Measurements from ENCODE around the gene GOLT1A. TPM values are rescaled to one million over a fixed set of nuclear protein-coding genes. Genes with fewer than 3 reads are reported as not detected.

Gene GOLT1A
- total and polyA plus RNA-seq, 2 of the 8 experiments (the other 6 are each of a cell fraction or from before 2014, with no cell fraction given), result 7.5 to 8.5 TPM

DNA sequence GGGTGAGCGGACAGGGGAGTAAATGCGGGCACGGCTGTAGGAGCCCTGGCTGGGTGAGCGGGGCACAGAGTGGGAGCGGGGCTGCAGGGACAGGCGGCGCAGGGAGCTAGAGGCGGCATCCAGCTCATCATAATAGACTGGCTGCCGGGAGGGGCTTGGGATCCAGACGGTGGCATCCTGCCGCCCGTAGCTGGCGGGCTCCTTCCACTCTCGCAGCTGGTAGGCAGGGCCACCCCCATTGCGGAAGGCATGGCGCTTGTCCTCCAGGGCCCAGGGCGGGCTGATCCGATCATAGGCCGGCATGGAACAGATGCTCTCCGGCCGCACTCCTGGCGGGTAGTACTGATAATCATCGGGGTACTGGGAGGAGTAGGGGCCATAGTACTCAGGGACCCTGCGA is 43.7 kb upstream of the GOLT1A start:
- Histone ChIP-seq H4K20me1 (replicated peaks in 1 of 2; ENCODE audit: control insufficient read depth in 1 of 2, insufficient read depth in 2 of 2, low read length in 2 of 2) (no peaks in the 10 kb centered on the region), H2BK120ac (replicated peaks; ENCODE audit: low read depth, low read length) (no peak overlapping the region), H3K9me3 (ENCODE audit: insufficient read depth in 2 of 2, low read depth in 1 of 2, low read length in 1 of 2) (no peaks in the 10 kb centered on the region), H3K4me3 (ENCODE audit: extremely low read depth in 1 of 4, insufficient read depth in 2 of 4, low read depth in 3 of 4, low read length in 4 of 4) (no peak overlapping the region), H2AK5ac (ENCODE audit: low read depth, low read length) (no peak overlapping the region), H2BK12ac (ENCODE audit: low read depth, low read length) (no peak overlapping the region; the same call in 1 of the 2 replicates), H2BK20ac (ENCODE audit: low read length) (no peak overlapping the region), H3K18ac (ENCODE audit: extremely low read depth, low read length) (no peak overlapping the region), H3K27ac (ENCODE audit: low read depth, low read length) (no peak overlapping the region), H3K9ac (replicated peaks in 1 of 4; ENCODE audit: extremely low read depth in 1 of 4, low read depth in 3 of 4, low read length in 3 of 4) (no peak overlapping the region), H3K79me2 (ENCODE audit: control insufficient read depth in 1 of 2, insufficient read depth in 2 of 2, low read length in 2 of 2) (no peaks in the 10 kb centered on the region), H2BK5ac (ENCODE audit: low read depth, low read length) (peak overlapping the region; percentile 30; the same call in 1 of the 2 replicates), H2BK15ac (ENCODE audit: low read length) (no peak overlapping the region), H3K23me2 (ENCODE audit: low read depth, low read length) (no peaks in the 10 kb centered on the region), H4K5ac (ENCODE audit: insufficient read length, low read depth, low read length) (no peak overlapping the region), H3K4ac (replicated peaks; ENCODE audit: insufficient read length, low read depth, low read length) (no peak overlapping the region), H3K56ac (replicated peaks; ENCODE audit: insufficient read length, low read depth, low read length) (no peak overlapping the region), H3K4me2 (ENCODE audit: insufficient read depth in 1 of 2, low read depth in 2 of 2, low read length in 2 of 2) (no peak overlapping the region), H3K23ac (ENCODE audit: insufficient read length) (no peak overlapping the region), H3K36me3 (ENCODE audit: control insufficient read depth in 2 of 4, insufficient read depth in 4 of 4, low read length in 3 of 4) (peaks cover 0 to 4% (median 0%) of the 10 kb centered on the region in 4 experiments; a peak in 1 of 8 replicates), H3K27me3 (replicated peaks in 1 of 4; ENCODE audit: control insufficient read depth in 3 of 4, extremely low read depth in 1 of 4, insufficient read depth in 3 of 4, low read length in 3 of 4) (no peaks in the 10 kb centered on the region), H4K8ac (ENCODE audit: extremely low read depth, insufficient read depth, low read length) (no peak overlapping the region), H3K79me1 (ENCODE audit: low read depth, low read length) (no peaks in the 10 kb centered on the region), H2AFZ (ENCODE audit: low read length) (no peak overlapping the region), H3K14ac (ENCODE audit: insufficient read length) (no peak overlapping the region), H3K4me1 (replicated peaks in 1 of 4; ENCODE audit: control insufficient read depth in 3 of 4, insufficient read depth in 4 of 4, low read length in 3 of 4) (peaks cover 14 to 28% (median 21%) of the 10 kb centered on the region in 4 experiments), H4K91ac (replicated peaks; ENCODE audit: insufficient read length, low read length) (no peak overlapping the region)
- TF ChIP-seq TAF1 (IDR thresholded peaks at IDR 0.05; ENCODE audit: low read depth, low read length) (no peak), TEAD4 (IDR thresholded peaks at IDR 0.05; ENCODE audit: low read depth, low read length) (no peak), SIRT6 (IDR thresholded peaks at IDR 0.05; ENCODE audit: low read length) (no peak), TAF7 (optimal IDR thresholded peaks at IDR 0.05; ENCODE audit: borderline replicate concordance, low read depth, low read length) (no peak), JUND (IDR thresholded peaks at IDR 0.05; ENCODE audit: low read length) (no peak), KDM4A (IDR thresholded peaks at IDR 0.05; ENCODE audit: low read depth, low read length, severe bottlenecking) (no peak), CHD2 (IDR thresholded peaks at IDR 0.05; ENCODE audit: low read length) (no peak)
- TF ChIP-seq, protein P1, sequence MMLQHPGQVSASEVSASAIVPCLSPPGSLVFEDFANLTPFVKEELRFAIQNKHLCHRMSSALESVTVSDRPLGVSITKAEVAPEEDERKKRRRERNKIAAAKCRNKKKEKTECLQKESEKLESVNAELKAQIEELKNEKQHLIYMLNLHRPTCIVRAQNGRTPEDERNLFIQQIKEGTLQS (IDR thresholded peaks at IDR 0.05; ENCODE audit: insufficient read depth, low read depth, low read length), result no peak
- POLR2A ChIA-PET (ENCODE audit: partially characterized antibody), result no interaction called here
- DNase-seq (ENCODE audit: low read depth in 1 of 2, low spot score in 2 of 2), result no peak
- CTCF ChIA-PET (ENCODE audit: partially characterized antibody), result interaction anchor here (0.8 to 19.1 kb wide), 36 partner anchors 10 to 489 kb away, joined by 3 to 335 read pairs (median 7); partner anchors contain the start of genes GOLT1A and PLEKHA6
- FAIRE-seq, result no peak
- WGBS, 2 experiments (ENCODE audit: extremely low coverage in 1 of 2, insufficient coverage in 1 of 2, insufficient read length in 1 of 2, insufficient replicate concordance in 2 of 2, low coverage in 1 of 2, low lambda C conversion rate in 2 of 2, missing lambda C conversion rate in 1 of 2), result 92% methylated on average over 23 of the region's 24 CpGs; no CpG with 5 or more reads in 1 of the 2 experiments
